MCF 10A (cell line): ENCODE measurements around the gene WDR86. TPM values are rescaled to one million over a fixed set of nuclear protein-coding genes. Genes with fewer than 3 reads are reported as not detected.

Source experiments
- BruUV-seq: library from RNA; stranded (reverse); fragments of 400-500 nt; replicated peaks from 2 replicates; lab custom pipeline; 2021; lab: Mats Ljungman, UMichigan
- CTCF ChIA-PET: fragments of 300-600 bp; sonication (Branson Sonifier 250); formaldehyde crosslinking; extraction: SDS; loops from one replicate; lab custom pipeline; 2021; ENCODE audit warnings: antibody characterized with exemption, inconsistent platforms; lab: Yijun Ruan, JAX
- POLR2A ChIA-PET: fragments of 300-600, 350-650 bp; sonication (Branson Sonifier 250); formaldehyde crosslinking; extraction: SDS; loops from one replicate; lab custom pipeline; 2020; ENCODE audit warnings: antibody characterized with exemption, inconsistent platforms; lab: Yijun Ruan, JAX
- DNase-seq: peaks from one replicate; pipeline ENCODE4 v3.0.0-alpha.2; 2018; ENCODE audit not compliant: unreplicated experiment
- H3K27ac Mint-ChIP-seq: one replicate; pipeline ENCODE4 v1.8.0; 2022; ENCODE audit warnings: mild to moderate bottlenecking, low read depth, mixed read lengths; ENCODE audit not compliant: unreplicated experiment
- H3K27me3 Mint-ChIP-seq: one replicate; pipeline ENCODE4 v1.8.0; 2022; ENCODE audit warnings: mixed read lengths; ENCODE audit not compliant: insufficient read depth, unreplicated experiment
- H3K36me3 Mint-ChIP-seq: one replicate; pipeline ENCODE4 v1.8.0; 2022; ENCODE audit warnings: mild to moderate bottlenecking, moderate library complexity, mixed read lengths; ENCODE audit not compliant: insufficient read depth, unreplicated experiment
- H3K4me1 Mint-ChIP-seq: one replicate; pipeline ENCODE4 v1.8.0; 2022; ENCODE audit warnings: mixed read lengths; ENCODE audit not compliant: insufficient read depth, unreplicated experiment
- H3K4me3 Mint-ChIP-seq: one replicate; pipeline ENCODE4 v1.8.0; 2022; ENCODE audit warnings: mild to moderate bottlenecking, moderate library complexity, mixed read lengths; ENCODE audit not compliant: unreplicated experiment
- H3K9me3 Mint-ChIP-seq: one replicate; pipeline ENCODE4 v1.8.0; 2022; ENCODE audit warnings: mixed read lengths; ENCODE audit not compliant: unreplicated experiment
- CTCF ChIP-seq: fragments of 200-600 bp; IDR thresholded peaks from one replicate; pipeline ENCODE4 v1.8.0; 2022; ENCODE audit warnings: antibody characterized with exemption, mild to moderate bottlenecking; ENCODE audit not compliant: unreplicated experiment
- intact Hi-C: fragments of 100-400 bp; cut with micrococcal nuclease; formaldehyde crosslinking; loops from 2 replicates; pipeline ENCODE4 v1.14.1; 2022
- total RNA-seq: library from RNA; stranded (reverse); gene quantifications from 2 replicates; pipeline ENCODE4 v1.2.3, GENCODE V29; 2022

WDR86 gene
- total RNA-seq, 1 experiment from 2014 or later, result not detected

- CTCF ChIA-PET, result interaction anchor here (0.6 to 10.0 kb wide), 9 partner anchors 12 to 1324 kb away, joined by 3 to 222 read pairs (median 5); no protein-coding TSS in a partner anchor
- Mint-ChIP-seq H3K4me1 (no peaks in the 10 kb centered on the region), H3K36me3 (peaks cover 47% of the 10 kb centered on the region), H3K9me3 (no peaks in the 10 kb centered on the region), H3K27me3 (no peaks in the 10 kb centered on the region), H3K4me3 (no peak overlapping the region), H3K27ac (no peak overlapping the region)
- no TSS peak for BruUV-seq
- intact Hi-C loops, result no loop called here
- no peak for DNase-seq
- no peak for TF ChIP-seq CTCF
- POLR2A ChIA-PET, result interaction anchor here (0.7 kb wide), 1 partner anchor 641 kb away, joined by 3 read pairs; no protein-coding TSS in a partner anchor
Observed at GRCh38 chr7:151371266-151371665, 38.6 kb downstream of the WDR86 start.

GRCh38 chr7:151368136-151368571, 41.7 kb downstream of the WDR86 start:
- peak; percentile 81 for DNase-seq
- ChIA-PET POLR2A (interaction anchor here (0.6 to 1.1 kb wide), 6 partner anchors 13 to 752 kb away, joined by 3 to 5 read pairs (median 4); no protein-coding TSS in a partner anchor), CTCF (interaction anchor here (0.5 to 10.0 kb wide), 30 partner anchors 8 to 433 kb away, joined by 3 to 222 read pairs (median 4); no protein-coding TSS in a partner anchor)
- Mint-ChIP-seq H3K9me3 (no peaks in the 10 kb centered on the region), H3K4me1 (no peaks in the 10 kb centered on the region), H3K36me3 (peaks cover 60% of the 10 kb centered on the region), H3K27ac (no peak overlapping the region), H3K4me3 (no peak overlapping the region), H3K27me3 (no peaks in the 10 kb centered on the region)
- intact Hi-C loops, result loop anchor here (1.0 kb wide), 1 partner anchor 80 kb away; no protein-coding TSS in a partner anchor
- TF ChIP-seq CTCF, result peak; percentile 95
- no TSS peak for BruUV-seq

- ChIA-PET CTCF (interaction anchor here (0.6 to 10.0 kb wide), 5 partner anchors 11 to 197 kb away, joined by 3 to 222 read pairs (median 4); no protein-coding TSS in a partner anchor), POLR2A (interaction anchor here (1.3 kb wide), 1 partner anchor 82 kb away, joined by 5 read pairs; no protein-coding TSS in a partner anchor)
- Mint-ChIP-seq H3K27ac (no peak overlapping the region), H3K4me1 (no peaks in the 10 kb centered on the region), H3K4me3 (no peak overlapping the region), H3K36me3 (peaks cover 62% of the 10 kb centered on the region), H3K27me3 (no peaks in the 10 kb centered on the region), H3K9me3 (no peaks in the 10 kb centered on the region)
- no TSS peak for BruUV-seq
- DNase-seq, result no peak
- intact Hi-C loops, result no loop called here
- TF ChIP-seq CTCF, result no peak
Observed at GRCh38 chr7:151367284-151367683, 42.6 kb downstream of the WDR86 start.

- Mint-ChIP-seq H3K27me3 (no peaks in the 10 kb centered on the region), H3K9me3 (no peaks in the 10 kb centered on the region), H3K4me3 (no peak overlapping the region), H3K4me1 (no peaks in the 10 kb centered on the region), H3K27ac (no peak overlapping the region), H3K36me3 (peaks cover 64% of the 10 kb centered on the region)
- CTCF ChIA-PET, result interaction anchor here (0.6 to 10.0 kb wide), 9 partner anchors 22 to 392 kb away, joined by 3 to 222 read pairs (median 4); no protein-coding TSS in a partner anchor
- no TSS peak for BruUV-seq
- no peak for DNase-seq
- intact Hi-C loops, result no loop called here
- POLR2A ChIA-PET, result interaction anchor here (0.7 to 1.3 kb wide), 3 partner anchors 14 to 401 kb away, joined by 3 to 6 read pairs (median 5); no protein-coding TSS in a partner anchor
- TF ChIP-seq CTCF, result no peak
Observed at GRCh38 chr7:151366880-151367222, 43.0 kb downstream of the WDR86 start.
